ENCODE results near the gene STAC3. TPM values are rescaled to one million over a fixed set of nuclear protein-coding genes. Genes with fewer than 3 reads are reported as not detected.

Gene STAC3
- total and polyA plus RNA-seq, 2 of the 13 experiments (the other 11 are each of a cell fraction or from before 2014, with no cell fraction given): 0.18 to 0.22 TPM

DNA sequence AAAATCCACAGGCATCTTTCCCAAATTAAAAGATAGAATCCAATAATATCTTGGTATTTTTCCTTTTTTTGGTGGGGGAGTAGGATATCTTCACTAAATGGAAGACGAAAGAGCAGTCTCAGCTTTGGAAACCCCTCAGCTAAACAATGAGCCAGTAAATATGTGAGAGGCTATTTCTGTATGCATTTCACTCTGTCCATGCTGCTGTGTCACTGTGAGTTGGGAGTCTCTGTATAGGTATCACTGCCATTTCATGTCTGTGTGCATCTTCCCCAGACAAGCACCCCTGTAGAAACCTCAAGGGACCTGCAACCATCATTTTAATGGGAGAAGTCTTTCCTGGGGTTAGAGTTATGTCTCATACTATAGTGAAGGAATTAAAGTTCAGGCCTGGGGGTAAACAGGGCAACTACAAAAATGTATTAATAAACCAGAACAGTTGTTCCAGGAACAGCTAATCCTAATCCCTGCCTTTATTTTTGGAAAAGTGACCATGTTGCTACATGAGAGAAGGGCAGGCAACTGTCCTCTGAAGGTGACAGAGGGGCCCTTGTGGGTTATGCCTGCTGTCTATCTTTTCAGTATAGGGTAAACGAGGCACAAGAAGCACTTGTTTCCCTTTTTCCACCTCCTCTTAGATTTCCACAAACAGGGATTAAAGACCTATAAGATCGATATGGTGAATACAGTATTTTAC, 11.3 kb upstream of the STAC3 start:
- POLR2A ChIA-PET: no interaction called here
- 79% methylated on average over 3 of the region's 3 CpGs for WGBS (ENCODE audit: low lambda C conversion rate)

More for the DNA sequence above, 11.3 kb upstream of the STAC3 start:
- in situ Hi-C loops (cut with HindIII; ENCODE audit: extremely low pct_ligation_motif_present, low pct_unique_long_range_greater_than_20kb): loop anchor here (5.0 kb wide), 1 partner anchor 195 kb away; the partner anchor contains the start of genes GLI1 and INHBE
- CTCF ChIA-PET (ENCODE audit: low intra/inter-chr PET ratio, low total read pairs): no interaction called here
- no peak overlapping the region for H2AFZ ChIP-seq (ENCODE audit: low read length)
- peaks cover 12 to 39% of the 10 kb centered on the region in 2 experiments for H3K36me3 ChIP-seq (replicated peaks in 1 of 2; ENCODE audit: control insufficient read depth in 1 of 2, insufficient read depth in 2 of 2, low read length in 2 of 2)
- no peak overlapping the region for H3K9ac ChIP-seq (ENCODE audit: insufficient read depth, low read depth, low read length)
- TF ChIP-seq ZNF747 (CRISPR knock-in tag; IDR thresholded peaks at IDR 0.05; ENCODE audit: borderline replicate concordance): no peak
- TF ChIP-seq GABPB1 (CRISPR knock-in tag; IDR thresholded peaks at IDR 0.05): no peak
- TF ChIP-seq, protein P1, sequence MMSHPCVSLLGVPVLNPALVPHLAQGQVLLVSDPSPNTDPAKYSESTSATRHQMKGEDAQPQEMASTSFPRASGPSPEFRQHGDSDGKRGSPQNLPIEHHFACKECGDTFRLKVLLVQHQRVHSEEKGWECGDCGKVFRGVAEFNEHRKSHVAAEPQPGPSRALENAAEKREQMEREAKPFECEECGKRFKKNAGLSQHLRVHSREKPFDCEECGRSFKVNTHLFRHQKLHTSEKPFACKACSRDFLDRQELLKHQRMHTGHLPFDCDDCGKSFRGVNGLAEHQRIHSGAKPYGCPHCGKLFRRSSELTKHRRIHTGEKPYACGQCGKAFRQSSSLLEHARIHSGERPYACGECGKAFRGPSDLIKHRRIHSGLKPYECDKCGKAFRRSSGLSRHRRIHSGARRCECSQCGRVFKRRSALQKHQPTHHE (CRISPR knock-in tag; IDR thresholded peaks at IDR 0.05; ENCODE audit: borderline replicate concordance): no peak
- TF ChIP-seq ZNF343 (CRISPR knock-in tag; IDR thresholded peaks at IDR 0.05): no peak
- TF ChIP-seq KDM6A (CRISPR knock-in tag; IDR thresholded peaks at IDR 0.05; ENCODE audit: low read depth): no peak
- TF ChIP-seq, protein P2, sequence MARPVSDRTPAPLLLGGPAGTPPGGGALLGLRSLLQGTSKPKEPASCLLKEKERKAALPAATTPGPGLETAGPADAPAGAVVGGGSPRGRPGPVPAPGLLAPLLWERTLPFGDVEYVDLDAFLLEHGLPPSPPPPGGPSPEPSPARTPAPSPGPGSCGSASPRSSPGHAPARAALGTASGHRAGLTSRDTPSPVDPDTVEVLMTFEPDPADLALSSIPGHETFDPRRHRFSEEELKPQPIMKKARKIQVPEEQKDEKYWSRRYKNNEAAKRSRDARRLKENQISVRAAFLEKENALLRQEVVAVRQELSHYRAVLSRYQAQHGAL (CRISPR knock-in tag; IDR thresholded peaks at IDR 0.05; ENCODE audit: not compliant biosample characterization): no peak
- no peak for TF ChIP-seq ZNF883 (CRISPR knock-in tag; IDR thresholded peaks at IDR 0.05; ENCODE audit: not compliant biosample characterization)
- TF ChIP-seq MYNN (CRISPR knock-in tag; IDR thresholded peaks at IDR 0.05; ENCODE audit: low read depth): no peak
- no peak for TF ChIP-seq ARNT (IDR thresholded peaks at IDR 0.05)
- TF ChIP-seq ZIK1 (CRISPR knock-in tag; IDR thresholded peaks at IDR 0.05; ENCODE audit: borderline replicate concordance, low read depth): no peak
- no peak for TF ChIP-seq ZNF326 (CRISPR knock-in tag; IDR thresholded peaks at IDR 0.05; ENCODE audit: borderline replicate concordance)
- no peak for TF ChIP-seq POLR2A (IDR thresholded peaks at IDR 0.05; ENCODE audit: insufficient read depth in 1 of 2, low read depth in 2 of 2, low read length in 2 of 2)
- TF ChIP-seq SRY (CRISPR knock-in tag; IDR thresholded peaks at IDR 0.05): no peak
- TF ChIP-seq, protein P3, sequence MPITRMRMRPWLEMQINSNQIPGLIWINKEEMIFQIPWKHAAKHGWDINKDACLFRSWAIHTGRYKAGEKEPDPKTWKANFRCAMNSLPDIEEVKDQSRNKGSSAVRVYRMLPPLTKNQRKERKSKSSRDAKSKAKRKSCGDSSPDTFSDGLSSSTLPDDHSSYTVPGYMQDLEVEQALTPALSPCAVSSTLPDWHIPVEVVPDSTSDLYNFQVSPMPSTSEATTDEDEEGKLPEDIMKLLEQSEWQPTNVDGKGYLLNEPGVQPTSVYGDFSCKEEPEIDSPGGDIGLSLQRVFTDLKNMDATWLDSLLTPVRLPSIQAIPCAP (CRISPR knock-in tag; IDR thresholded peaks at IDR 0.05; ENCODE audit: low read depth): no peak
- TF ChIP-seq, protein P4, sequence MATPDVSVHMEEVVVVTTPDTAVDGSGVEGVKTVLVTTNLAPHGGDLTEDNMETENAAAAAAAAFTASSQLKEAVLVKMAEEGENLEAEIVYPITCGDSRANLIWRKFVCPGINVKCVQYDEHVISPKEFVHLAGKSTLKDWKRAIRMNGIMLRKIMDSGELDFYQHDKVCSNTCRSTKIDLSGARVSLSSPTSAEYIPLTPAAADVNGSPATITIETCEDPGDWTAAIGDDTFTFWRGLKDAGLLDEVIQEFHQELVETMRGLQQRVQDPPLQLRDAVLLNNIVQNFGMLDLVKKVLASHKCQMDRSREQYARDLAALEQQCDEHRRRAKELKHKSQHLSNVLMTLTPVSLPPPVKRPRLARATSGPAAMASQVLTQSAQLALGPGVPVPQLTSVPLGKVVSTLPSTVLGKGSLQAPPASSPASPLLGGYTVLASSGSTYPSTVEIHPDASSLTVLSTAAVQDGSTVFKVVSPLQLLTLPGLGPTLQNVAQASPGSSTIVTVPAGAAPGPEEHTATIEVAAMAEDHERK (CRISPR knock-in tag; IDR thresholded peaks at IDR 0.05; ENCODE audit: low read depth): no peak
- no peak for TF ChIP-seq PCBP2 (optimal IDR thresholded peaks at IDR 0.05; ENCODE audit: low read depth, low read length, poor library complexity, severe bottlenecking)
- no peak for TF ChIP-seq ZNF510 (CRISPR knock-in tag; IDR thresholded peaks at IDR 0.05; ENCODE audit: low read depth)
- intact Hi-C loops (cut with micrococcal nuclease; ENCODE audit: unreplicated experiment): loop anchor here (5.0 kb wide), 1 partner anchor 190 kb away; no protein-coding TSS in a partner anchor
- H3K4me3 ChIP-seq (replicated peaks in 1 of 3; ENCODE audit: insufficient read depth in 1 of 3, low read depth in 2 of 3, low read length in 3 of 3): no peak overlapping the region
- peaks cover 13% of the 10 kb centered on the region for H3K4me1 ChIP-seq (ENCODE audit: insufficient read depth, low read length)
- H3K27me3 ChIP-seq (ENCODE audit: control insufficient read depth in 1 of 2, insufficient read depth in 2 of 2, low read length in 2 of 2): no peaks in the 10 kb centered on the region
- FAIRE-seq (no peak), ATAC-seq (no peak), DNase-seq (ENCODE audit: low spot score) (no peak)
- no peaks in the 10 kb centered on the region for H4K20me1 ChIP-seq (ENCODE audit: insufficient read depth, low read length)
- no peak overlapping the region for H3K27ac ChIP-seq (ENCODE audit: extremely low read length, insufficient read depth, low read length)
- H3K4me2 ChIP-seq (ENCODE audit: low read depth, low read length): no peak overlapping the region
- H3K9me3 ChIP-seq (ENCODE audit: low read length): no peaks in the 10 kb centered on the region
- no peaks in the 10 kb centered on the region for H3K79me2 ChIP-seq (ENCODE audit: insufficient read depth, low read length)
- BruUV-seq (replicated peaks): no TSS peak
